ENCODE data around the gene VILL.
A peak's percentile ranks its signal among the peaks of the same experiment; 100 is the strongest.

Gene VILL

DNA sequence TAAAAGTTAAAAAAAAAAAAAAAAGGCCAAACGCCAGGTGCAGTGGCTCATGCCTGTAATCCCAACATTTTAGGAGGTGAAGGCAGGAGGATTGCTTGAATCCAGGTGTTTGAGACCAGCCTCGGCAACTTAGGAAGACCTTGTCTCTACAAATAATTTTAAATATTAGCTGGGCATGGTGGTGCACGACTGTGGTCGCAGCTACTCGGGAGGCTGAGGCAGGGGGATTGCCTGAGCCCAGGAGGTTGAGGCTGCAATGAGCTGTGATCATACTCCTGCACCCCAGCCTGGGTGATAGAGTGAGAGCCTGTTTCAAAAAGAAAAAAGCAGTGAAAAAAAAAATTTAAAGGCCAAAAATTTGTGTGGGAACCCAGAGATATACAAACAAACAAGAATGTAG, 45.7 kb downstream of the VILL start:
- ATAC-seq (ENCODE audit: insufficient read depth, low read depth) (no peak), DNase-seq (no peak)
- peaks cover 19% of the 10 kb centered on the region for H3K4me1 ChIP-seq (ENCODE audit: insufficient read depth, low read length)
- H3K9ac ChIP-seq (ENCODE audit: low read depth, low read length), result no peak overlapping the region
- no peak overlapping the region for H3K27ac ChIP-seq (ENCODE audit: low read length)
- no peaks in the 10 kb centered on the region for H3K36me3 ChIP-seq (ENCODE audit: insufficient read depth, low read length)
- H2AFZ ChIP-seq (ENCODE audit: low read depth, low read length), result no peak overlapping the region
- TF ChIP-seq, protein P1, sequence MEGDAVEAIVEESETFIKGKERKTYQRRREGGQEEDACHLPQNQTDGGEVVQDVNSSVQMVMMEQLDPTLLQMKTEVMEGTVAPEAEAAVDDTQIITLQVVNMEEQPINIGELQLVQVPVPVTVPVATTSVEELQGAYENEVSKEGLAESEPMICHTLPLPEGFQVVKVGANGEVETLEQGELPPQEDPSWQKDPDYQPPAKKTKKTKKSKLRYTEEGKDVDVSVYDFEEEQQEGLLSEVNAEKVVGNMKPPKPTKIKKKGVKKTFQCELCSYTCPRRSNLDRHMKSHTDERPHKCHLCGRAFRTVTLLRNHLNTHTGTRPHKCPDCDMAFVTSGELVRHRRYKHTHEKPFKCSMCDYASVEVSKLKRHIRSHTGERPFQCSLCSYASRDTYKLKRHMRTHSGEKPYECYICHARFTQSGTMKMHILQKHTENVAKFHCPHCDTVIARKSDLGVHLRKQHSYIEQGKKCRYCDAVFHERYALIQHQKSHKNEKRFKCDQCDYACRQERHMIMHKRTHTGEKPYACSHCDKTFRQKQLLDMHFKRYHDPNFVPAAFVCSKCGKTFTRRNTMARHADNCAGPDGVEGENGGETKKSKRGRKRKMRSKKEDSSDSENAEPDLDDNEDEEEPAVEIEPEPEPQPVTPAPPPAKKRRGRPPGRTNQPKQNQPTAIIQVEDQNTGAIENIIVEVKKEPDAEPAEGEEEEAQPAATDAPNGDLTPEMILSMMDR (IDR thresholded peaks at IDR 0.05; ENCODE audit: borderline replicate concordance, extremely low read depth, low read length, poor library complexity, severe bottlenecking), result no peak
- TF ChIP-seq EZH2 (IDR thresholded peaks at IDR 0.05; ENCODE audit: borderline replicate concordance, low read depth, low read length, severe bottlenecking), result no peak
- H3K4me2 ChIP-seq (ENCODE audit: insufficient read depth, low read length), result no peak overlapping the region
- H3K4me3 ChIP-seq (ENCODE audit: low read depth in 1 of 2, low read length in 2 of 2), result no peak overlapping the region
- H3K79me2 ChIP-seq (ENCODE audit: insufficient read depth, low read length), result no peaks in the 10 kb centered on the region
- no peaks in the 10 kb centered on the region for H4K20me1 ChIP-seq (ENCODE audit: insufficient read depth, low read length)
- peaks cover 20% of the 10 kb centered on the region for H3K27me3 ChIP-seq (ENCODE audit: insufficient read depth, low read length, poor library complexity)
- H3K9me3 ChIP-seq (ENCODE audit: insufficient read depth, low read length, severe bottlenecking), result no peaks in the 10 kb centered on the region

- Histone ChIP-seq H3K27ac (ENCODE audit: low read length) (no peak overlapping the region), H4K20me1 (ENCODE audit: insufficient read depth, low read length) (no peaks in the 10 kb centered on the region), H3K4me2 (ENCODE audit: insufficient read depth, low read length) (no peak overlapping the region), H3K4me3 (ENCODE audit: low read depth in 1 of 2, low read length in 2 of 2) (no peak overlapping the region), H3K4me1 (ENCODE audit: insufficient read depth, low read length) (peaks cover 19% of the 10 kb centered on the region), H3K79me2 (ENCODE audit: insufficient read depth, low read length) (no peaks in the 10 kb centered on the region), H3K27me3 (ENCODE audit: insufficient read depth, low read length, poor library complexity) (peaks cover 20% of the 10 kb centered on the region), H3K36me3 (ENCODE audit: insufficient read depth, low read length) (no peaks in the 10 kb centered on the region), H3K9ac (ENCODE audit: low read depth, low read length) (no peak overlapping the region), H3K9me3 (ENCODE audit: insufficient read depth, low read length, severe bottlenecking) (no peaks in the 10 kb centered on the region), H2AFZ (ENCODE audit: low read depth, low read length) (no peak overlapping the region)
- no peak for ATAC-seq (ENCODE audit: insufficient read depth, low read depth)
- DNase-seq, result no peak
- TF ChIP-seq, protein P1 (IDR thresholded peaks at IDR 0.05; ENCODE audit: borderline replicate concordance, extremely low read depth, low read length, poor library complexity, severe bottlenecking), result no peak
- TF ChIP-seq EZH2 (IDR thresholded peaks at IDR 0.05; ENCODE audit: borderline replicate concordance, low read depth, low read length, severe bottlenecking), result no peak
Measured at GRCh38 chr3:38036906-38037305, 46.3 kb downstream of the VILL start.

DNA sequence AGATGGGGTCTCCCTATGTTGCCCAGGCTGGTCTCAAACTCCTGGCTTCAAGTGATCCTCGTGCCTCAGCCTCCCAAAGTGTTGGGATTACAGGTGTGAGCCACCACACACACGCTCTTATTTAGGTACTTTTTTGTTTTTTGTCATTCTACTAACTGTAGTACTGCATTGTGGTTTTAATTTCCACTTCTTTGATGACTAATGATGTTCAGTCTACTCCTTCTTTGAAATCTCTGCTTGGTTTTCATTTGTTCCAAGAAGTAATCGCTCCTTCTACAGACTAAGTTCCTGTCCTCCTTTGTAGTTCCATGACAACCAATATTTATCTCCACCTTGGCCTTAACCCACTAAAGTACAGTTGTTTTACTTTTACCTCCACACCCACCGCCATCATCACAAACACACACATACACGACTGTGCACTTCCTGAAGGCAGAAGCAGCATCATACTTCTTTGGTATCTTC, 47.9 kb downstream of the VILL start:
- Histone ChIP-seq H3K4me1 (ENCODE audit: insufficient read depth, low read length) (peaks cover 19% of the 10 kb centered on the region), H3K27me3 (ENCODE audit: insufficient read depth, low read length, poor library complexity) (peaks cover 20% of the 10 kb centered on the region), H3K9me3 (ENCODE audit: insufficient read depth, low read length, severe bottlenecking) (no peaks in the 10 kb centered on the region), H4K20me1 (ENCODE audit: insufficient read depth, low read length) (no peaks in the 10 kb centered on the region), H3K36me3 (ENCODE audit: insufficient read depth, low read length) (no peaks in the 10 kb centered on the region), H3K4me2 (ENCODE audit: insufficient read depth, low read length) (peak overlapping the region; percentile 74), H3K27ac (ENCODE audit: low read length) (no peak overlapping the region), H3K9ac (ENCODE audit: low read depth, low read length) (no peak overlapping the region; the same call in 1 of the 2 replicates), H3K4me3 (ENCODE audit: low read depth in 1 of 2, low read length in 2 of 2) (peak overlapping the region in 1 of 2 experiments; percentile 56; a peak in 2 of 4 replicates), H2AFZ (ENCODE audit: low read depth, low read length) (peak overlapping the region; percentile 45), H3K79me2 (ENCODE audit: insufficient read depth, low read length) (no peaks in the 10 kb centered on the region)
- ATAC-seq (ENCODE audit: insufficient read depth, low read depth) (peak; percentile 15; the same call in 1 of the 3 replicates), DNase-seq (no peak)
- no peak for TF ChIP-seq EZH2 (IDR thresholded peaks at IDR 0.05; ENCODE audit: borderline replicate concordance, low read depth, low read length, severe bottlenecking)
- TF ChIP-seq, protein P1 (IDR thresholded peaks at IDR 0.05; ENCODE audit: borderline replicate concordance, extremely low read depth, low read length, poor library complexity, severe bottlenecking), result no peak
